GM21526 (cell line): ENCODE results near the gene FZD7.

Experiments
- ATAC-seq: cut with Tn5 transposase; IDR thresholded peaks from one replicate; pipeline ENCODE4 v1.9.1; 2021; ENCODE audit warnings: moderate library complexity; ENCODE audit not compliant: unreplicated experiment, low FRiP score

The FZD7 gene

DNA sequence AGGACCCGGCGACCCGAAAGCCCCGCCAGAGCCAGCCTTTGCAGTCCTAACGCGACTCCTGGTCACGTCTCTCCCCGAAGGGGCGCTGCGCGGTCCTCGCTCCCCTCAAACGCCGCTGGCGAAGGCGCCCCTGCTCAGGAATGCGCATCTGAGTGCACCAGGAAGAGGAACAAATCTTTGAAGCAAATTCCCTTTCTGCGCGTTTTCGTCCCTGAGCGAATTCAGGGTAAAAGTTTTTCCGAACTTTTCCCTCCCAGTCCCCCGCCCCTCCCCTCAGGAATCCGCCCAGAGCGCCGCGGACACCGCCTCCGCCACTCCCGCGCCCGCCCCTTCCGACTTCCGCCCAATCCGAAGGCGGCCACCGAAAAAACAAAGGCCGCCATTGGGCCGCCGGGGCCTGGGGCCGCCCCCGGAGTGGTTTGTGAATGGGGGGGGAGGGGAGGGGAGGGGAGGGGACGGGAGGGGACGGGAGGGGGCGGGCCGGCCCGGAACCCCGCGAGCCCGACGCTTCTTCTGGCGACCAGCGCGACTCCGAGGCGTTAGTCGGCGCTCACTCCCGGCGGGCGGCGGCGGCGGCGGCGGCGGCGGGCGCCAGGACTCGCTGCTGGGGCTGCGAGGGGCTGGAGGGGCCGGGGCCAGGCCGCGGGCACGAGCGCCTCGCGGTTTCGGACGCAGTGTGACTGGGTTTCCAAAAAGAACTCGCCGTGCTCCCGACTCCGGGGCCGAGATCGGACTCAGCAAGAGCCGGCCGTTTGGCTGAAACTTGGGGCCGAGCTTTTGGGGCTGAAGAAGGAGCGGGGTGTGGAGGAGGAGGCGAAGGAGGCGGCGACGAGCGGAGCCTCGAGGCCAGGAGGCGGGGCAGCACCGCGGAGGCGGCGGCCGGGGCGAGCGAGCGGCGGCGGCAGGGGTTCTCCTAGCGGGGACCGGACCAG, at the start of gene FZD7:
Gene FZD7, plus strand, starts transcription at position 539 of the 932 bp plus-strand sequence. CDS start 793 bp downstream, outside the sequence.
- peak; percentile 76 for ATAC-seq

DNA sequence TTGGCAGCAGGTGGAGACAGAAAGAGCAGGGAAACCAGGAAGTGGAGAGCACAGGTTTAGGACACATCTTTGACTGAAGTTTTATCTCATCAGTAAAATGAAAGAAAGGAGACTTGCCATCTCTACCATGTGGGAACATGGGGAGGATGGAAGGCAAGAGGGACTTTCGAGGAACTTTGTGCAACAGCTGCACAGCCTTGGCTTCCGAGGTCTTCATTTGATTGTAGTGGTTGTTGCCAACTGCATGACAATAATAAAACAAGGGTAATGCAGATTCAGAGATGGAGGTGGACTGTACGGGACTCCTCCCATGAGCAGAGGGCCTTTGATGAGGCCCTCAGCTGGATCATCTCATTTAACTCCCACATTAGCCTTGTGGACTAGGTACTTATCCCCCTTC, 49.3 kb upstream of the FZD7 start:
- no peak for ATAC-seq

DNA sequence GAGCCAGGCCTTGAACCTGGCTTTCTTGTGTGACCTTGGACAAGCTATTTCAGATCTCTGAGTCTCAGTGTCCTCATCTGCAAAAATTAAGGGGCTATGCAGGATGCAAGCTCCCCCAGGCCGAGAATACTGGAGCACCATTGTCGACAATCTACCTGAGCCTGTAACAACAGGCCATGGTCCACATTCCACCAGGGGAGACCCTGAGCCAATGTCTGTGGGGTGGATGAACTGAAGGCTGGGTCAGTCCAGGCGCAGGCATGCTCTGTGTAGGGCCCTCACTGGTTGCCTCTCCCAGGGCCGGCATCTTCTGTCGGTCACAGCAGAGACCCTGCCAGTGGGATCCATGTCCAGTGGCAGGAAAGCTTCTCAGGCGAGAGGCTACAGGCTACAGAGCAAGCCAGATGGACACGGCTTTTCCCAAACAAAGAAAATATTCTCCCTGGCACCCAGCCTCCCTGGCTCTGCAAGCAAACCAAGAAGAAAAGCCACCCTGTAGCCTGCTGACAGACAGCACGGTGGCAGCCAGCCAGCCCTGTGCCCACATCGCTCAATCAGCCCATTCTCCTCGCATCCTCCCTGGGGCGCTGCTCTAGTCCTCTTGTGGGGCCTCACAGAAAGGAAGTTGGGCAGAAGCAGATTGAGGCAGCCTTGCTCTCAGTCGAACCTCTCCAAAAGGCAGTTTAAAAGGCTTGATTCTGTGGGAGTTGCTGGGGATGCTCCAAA, 48.7 kb upstream of the FZD7 start:
- ATAC-seq, result no peak

DNA sequence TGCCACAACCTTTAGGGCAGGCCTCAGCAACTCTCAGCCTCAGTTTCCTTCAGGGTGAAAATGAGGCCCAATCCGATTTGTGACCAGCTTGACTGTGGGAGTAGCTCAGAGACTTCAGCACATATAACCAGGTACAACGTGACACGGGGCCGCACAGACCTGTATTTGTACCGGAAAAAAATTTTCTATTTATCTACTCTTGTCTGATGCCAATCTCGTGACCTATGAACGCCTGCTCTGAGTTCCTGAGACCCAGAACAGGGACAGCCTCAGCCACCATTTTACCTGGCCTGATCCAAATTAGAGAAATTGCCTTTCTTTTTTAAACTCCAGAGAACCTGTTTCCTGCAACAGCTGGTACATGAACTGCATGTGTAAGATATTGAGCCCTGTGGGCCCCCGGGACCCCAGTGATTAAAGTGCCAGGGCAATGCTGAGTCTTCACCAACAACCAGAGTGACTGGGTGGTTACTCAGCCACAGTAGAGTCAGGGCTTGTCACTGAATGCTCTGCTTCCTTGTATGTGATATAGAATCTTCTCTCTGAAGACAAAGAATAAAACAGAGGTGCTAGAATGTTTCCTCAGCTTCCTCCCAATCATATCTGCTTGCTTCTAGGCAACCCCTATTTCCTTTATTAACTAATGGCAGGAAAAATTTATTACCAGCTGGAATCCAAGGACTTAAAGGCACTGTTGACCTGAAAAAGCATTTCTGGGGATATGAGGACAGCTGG, 47.8 kb upstream of the FZD7 start:
- no peak for ATAC-seq

DNA sequence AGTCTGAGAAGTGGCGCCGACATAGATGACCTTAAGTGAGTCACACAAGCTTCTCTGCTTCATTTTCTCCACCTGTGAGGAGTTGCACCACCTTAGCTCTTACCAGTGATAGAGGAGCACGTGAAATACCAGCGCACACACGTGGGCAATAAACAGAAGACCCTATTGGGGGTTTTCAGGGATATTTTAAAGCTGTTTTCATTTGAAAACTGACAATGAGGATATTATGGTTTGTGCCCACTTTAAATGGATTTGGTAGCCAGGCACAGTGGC, 47.3 kb upstream of the FZD7 start:
- ATAC-seq, result no peak

DNA sequence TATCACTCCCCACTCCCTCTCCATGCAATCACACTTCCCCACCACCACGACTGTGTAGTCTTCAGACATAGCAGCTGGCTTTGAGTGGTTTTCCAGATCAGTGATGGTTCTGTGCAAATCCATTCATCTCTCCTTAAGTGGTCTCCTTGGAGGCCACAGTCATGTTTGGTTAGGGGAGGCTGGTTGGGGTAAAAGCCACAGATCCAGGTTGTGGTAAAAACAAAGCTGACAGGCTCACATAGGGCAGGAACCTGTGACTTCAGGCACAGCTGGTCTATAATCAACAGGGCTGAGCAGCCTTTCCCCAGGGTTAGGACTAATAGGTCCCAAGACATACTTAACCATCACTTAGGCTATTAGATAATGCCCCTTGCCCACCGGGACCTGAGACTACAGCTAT, 46.2 kb upstream of the FZD7 start:
- no peak for ATAC-seq

DNA sequence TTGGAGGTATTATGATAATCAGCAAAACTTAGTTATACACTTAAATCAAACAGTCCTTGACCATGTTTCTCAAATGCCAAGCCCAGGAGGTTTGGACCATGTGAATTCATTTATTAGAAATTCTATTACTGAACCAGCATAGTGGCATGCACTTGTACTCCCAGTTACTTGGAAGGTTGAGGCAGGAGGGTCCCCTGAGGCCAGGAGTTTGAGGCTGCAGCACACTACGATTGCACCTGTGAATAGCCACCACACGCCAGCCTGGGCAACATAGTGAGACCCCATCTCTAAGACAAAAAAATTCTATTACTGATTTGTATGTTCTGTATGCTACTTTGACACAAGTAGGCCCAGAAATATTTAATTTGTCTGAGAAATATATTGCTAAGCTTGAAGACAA, 43.6 kb upstream of the FZD7 start:
- no peak for ATAC-seq

DNA sequence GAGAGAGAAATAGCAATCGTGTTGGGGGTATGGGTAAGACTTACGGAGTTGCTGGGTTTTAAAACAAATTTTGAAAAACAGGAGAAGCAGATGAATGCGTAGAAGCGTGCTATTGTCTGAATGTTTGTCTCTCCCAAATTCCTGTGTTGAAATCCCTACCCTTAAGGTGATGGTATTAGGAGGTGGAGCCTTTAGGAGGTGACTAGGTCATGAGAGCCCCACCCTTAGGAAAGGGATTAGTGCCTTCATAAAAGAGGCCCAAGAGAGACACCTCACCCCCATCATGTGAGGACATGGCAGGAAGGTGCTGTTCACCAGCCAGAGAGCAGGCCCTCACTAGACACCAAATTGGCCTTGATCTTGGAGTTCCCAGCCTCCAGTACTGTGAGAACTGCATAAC, 40.7 kb upstream of the FZD7 start:
- no peak for ATAC-seq

DNA sequence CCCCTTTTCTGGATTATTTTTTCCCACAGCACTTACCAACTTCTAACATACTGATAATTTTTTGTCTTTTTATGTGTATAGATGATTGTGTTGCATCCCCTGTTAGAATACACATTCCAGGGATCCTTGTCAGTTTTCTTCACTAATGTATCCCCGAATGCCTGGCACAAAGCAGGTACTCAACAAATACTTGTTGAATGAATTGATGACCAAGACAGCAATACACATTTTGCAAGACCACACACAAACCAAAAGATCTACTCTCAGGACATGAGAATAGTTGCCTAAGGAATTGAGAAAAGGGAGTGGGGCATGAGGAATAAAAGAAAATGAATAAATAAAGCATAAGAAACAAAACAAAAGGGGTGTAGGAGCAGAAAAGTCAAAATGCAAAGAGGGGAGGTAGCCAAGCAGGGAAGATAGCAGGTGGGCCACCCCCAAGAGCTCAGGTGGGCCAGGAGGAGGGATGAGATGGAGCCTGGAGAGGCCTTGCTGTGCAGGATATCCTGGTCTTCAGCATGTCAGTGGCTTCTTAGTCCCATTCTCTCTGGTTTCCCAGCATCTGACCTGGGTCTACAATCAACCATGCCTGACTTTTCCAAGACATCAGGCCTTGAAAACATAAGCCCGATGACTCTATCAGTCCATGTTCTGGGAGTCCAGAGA, 38.5 kb upstream of the FZD7 start:
- ATAC-seq, result no peak

DNA sequence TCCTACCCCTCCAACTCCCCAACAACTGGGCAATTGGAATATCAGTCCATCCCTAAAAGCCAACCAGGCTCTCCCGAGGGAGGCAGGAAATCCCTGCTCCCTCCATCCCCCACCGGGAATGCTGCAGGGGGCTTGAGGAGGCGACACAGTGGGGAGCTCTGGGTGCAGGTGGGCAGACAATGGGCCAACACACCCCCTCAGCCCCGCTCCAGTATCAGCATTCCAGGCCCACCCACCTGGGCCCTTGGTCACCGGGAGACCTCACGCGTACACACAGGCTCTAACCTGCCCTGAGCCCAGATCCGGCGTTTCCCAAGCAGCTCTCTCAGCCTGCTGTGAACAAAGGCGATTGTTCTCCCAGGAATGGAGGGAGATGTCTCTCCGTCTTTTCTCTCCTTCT, 37.6 kb upstream of the FZD7 start:
- no peak for ATAC-seq

DNA sequence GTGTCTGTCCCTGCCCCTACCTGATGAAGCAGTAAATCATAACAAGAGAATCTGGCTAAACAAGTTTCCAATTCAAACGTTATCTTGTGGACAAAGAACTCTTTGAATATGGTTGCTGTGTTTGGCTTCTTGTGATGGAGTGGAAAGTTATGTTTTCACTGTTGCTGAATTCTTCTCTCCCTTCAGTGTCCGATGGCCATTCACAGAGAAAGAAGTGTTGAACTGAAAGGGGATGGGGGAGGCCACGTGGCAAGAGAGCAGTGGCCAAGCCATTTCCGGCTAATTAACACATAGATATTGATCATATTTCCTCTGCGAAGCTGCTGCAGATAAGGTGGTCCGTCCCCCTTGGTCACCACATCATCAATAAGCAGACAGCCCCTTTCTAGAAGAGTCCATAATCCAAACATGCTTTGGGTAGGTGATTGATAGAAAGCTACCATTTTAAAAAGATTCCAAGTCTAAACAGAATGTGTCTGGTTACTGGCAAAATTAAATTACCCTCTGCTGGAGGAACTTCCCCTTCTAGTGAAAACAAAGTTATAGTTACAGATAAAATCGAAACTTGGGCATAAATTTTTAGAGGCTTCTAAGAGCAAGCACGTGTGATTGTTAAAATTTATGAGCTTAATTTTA, 36.9 kb upstream of the FZD7 start:
- ATAC-seq, result no peak

DNA sequence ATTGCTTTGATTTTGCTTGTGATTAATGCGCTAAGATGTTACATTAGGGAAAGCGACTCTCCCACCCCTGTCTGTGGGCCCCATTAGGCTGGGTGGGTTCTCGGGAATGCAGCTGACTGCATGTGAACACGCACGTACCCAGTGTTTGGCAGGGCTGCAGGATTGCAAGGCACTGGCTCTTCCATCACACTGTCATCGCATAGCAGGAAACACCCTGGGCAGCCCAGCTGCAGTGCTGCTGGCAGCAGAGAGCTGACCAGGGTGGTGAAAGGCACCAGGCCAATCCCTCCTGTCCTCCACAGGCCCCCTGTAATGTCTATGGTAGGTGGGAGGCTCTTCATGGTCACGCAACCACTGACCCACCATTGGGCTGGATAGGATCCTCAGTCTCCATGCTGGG, 34.4 kb upstream of the FZD7 start:
- ATAC-seq, result no peak

DNA sequence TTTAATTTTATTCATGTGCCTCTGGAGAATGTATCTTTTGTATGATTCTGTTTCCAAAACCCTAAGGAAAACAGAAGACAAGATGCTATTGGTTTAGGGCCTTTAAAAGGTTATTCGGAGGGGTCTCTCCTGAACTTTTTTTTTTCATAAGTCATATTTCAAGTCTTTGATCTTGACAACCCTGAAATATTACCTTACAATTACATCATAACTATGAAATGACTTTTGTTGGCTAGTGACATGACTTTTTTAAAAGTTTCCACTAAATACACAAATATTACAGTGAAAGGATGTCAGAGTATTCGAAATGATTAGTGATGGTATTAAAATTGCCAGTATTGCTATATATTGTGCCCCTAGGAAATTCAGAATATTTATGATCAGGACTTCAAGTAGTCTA, 31.8 kb upstream of the FZD7 start:
- no peak for ATAC-seq

DNA sequence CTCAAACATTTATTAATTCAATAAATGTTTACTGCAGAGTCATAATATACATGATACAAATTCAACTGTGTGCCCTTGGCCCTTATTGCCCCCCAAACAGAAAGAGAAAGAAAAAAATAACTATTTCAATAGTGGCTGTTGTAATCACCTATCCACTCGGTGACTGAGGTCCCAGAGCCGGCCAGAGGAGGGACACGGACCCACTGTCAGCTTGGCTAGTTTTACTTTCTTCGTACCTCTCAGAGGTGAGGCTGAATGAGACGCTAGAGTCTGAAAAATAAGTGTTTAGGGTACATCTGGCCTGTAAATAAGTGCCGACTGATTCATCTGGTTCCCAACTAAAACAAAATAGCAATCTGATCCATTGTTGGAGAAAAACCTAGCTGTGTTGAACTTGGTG, 31.3 kb upstream of the FZD7 start:
- no peak for ATAC-seq

DNA sequence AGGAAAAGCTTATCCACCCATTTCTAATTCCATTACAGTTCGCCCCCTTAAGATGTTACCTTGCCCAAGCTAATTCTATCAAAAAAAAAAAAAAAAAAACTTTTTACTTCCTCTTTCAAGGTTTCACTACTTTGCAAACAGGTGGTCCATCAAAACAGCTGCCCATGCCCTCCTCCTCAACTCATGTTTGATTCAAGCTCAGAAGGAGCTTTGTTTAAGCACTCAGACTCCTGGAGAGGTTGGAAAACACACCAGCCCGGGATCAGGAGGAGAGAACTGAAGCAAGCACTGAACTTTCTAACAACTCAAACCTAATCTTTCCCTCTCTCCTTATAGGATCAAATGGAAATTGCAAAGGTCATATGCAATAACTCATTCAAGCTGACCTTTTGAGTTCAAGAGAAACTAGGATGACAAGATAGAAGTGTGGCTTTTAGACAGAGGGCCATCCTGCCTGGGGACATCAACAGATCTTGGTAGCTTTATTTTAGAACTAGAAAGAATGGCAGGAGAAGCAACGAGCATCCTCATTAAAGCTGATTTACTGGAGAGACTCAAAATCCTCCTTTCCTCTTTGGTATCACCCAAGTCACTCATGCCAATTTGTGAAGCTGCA, 28.3 kb upstream of the FZD7 start:
- no peak for ATAC-seq

DNA sequence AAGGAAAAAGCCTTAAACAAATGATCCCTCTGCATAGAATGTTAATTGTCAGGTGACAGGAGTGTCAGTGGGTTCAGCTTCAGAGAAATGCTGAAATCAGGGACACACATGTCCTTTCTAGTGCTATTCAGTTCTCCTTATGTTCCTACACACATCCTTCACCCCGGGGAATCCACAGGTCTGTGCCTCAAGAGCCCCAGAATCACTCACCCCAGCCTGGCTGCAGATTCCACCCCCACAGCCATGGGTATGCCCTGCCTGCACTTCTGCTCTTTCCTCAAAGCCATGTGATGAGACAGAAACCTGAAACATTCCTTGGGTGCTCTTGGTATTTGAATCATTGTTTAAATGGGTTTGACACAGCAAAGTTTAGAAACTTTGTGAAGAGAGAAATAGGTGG, 27.4 kb upstream of the FZD7 start:
- no peak for ATAC-seq

DNA sequence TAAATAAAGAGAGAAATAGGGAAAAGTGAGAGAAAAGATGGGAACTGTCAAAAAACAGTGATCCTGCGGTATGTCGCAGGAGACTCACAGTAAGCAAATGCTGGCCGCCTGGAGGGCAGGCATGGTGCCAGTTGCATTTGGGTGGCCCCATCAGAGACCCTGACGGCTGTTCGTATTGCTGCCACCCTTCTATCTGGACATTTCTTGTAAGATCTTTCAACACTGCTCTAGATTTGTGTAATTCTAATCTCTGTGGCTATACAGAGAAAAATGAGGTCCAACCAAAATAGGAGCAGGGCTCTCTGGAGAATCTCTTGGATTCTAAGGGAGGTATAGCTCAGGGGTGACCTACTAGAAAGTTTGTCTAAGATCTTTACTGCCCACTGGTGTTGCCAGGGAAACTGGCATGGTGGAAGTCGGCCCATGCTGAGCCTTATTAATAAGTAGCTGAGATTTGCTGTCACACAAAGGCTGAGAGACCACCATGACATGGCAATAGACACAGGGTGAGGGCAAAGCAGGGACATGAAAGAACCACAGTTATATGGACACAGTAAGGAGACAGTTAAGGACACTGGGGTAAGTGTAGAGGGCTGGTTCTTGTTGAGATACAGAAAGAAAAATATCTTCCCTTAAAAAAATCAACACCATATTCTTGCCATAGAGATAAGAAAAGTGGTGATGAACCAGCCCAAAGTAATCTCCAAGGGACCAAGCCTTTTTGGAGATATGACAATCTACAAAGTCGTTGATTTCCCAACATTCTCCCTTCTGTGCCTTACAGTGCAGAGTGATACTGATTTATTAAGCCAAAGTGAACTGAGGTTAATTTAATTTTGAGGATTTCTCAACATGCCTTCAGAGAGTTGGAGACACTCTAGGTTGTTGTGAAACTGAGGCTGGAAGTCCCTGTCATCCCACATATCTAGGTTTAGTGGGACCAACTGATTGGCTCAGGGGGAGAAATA, 26.4 kb upstream of the FZD7 start:
- no peak for ATAC-seq

DNA sequence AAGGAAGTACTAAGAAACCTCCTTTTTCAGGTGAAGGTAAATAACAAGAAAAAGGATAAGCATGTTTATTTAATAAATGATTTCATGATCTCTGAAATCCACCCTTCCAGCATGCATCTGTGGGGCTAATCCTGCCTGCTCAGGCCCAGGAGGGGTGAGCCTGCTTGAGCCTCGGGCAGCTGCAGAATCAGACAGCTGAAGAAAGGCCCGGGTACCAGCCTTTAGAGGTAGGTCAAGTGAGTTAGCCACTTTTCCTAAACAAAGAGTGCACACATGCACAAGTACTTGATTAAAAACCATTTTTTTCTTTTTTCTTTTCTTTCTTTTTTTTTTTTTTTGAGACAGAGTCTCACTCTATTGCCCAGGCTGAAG, 25.7 kb upstream of the FZD7 start:
- ATAC-seq, result no peak

DNA sequence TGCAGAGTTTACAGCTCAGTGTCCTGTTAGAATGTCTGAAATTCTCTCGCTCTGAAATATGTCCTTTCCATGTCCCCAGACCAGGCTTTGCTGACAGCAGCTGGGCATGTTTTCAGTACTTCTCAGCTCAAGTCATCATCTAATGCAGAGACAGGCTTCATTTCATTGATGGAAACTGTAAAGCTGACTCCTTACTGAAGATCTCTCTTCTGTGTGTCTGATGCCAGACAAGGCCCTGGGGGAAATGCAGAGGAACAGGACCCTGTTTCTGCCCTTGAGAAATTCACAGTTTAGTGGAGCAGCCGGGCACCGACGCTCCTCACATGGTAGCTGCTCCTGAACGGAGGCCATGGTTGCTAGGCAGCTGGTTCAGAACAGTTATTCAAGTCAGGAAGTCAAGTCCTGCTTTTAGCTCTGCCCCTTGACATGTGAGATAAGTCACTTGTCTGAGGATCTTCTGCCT, 24.6 kb upstream of the FZD7 start:
- ATAC-seq, result no peak
